Hindlimb muscle (tissue), 1 donor: ENCODE data around the gene CNPY3. TPM values are rescaled to one million over a fixed set of nuclear protein-coding genes. Genes with fewer than 3 reads are reported as not detected.

Experiments used
- DNase-seq: peaks from one replicate; pipeline ENCODE4 v3.0.0-alpha.2; 2013
- polyA plus RNA-seq: library from polyadenylated mRNA; unstranded; fragments of 120-200 nt; gene quantifications from one replicate; pipeline ENCODE4 v1.2.1, GENCODE V29; 2013; ENCODE audit not compliant: insufficient read length

Gene CNPY3
- polyA plus RNA-seq, 1 donor, result 29.5 TPM

GRCh38 chr6:42961020-42961470 lies 31.8 kb downstream of the CNPY3 start:
- no peak for DNase-seq

GRCh38 chr6:42962096-42962495 lies 32.8 kb downstream of the CNPY3 start:
- no peak for DNase-seq

- no peak for DNase-seq
These were observed 33.4 kb downstream of the CNPY3 start for GRCh38 chr6:42962502-42963178.

- no peak for DNase-seq
These were observed 34.0 kb downstream of the CNPY3 start for GRCh38 chr6:42963179-42963854.

- no peak for DNase-seq
These were observed 34.8 kb downstream of the CNPY3 start for GRCh38 chr6:42963855-42964605.

GRCh38 chr6:42966571-42966970 lies 37.3 kb downstream of the CNPY3 start:
- no peak for DNase-seq

- no peak for DNase-seq
These were observed 37.9 kb downstream of the CNPY3 start for GRCh38 chr6:42967228-42967627.

- DNase-seq, result no peak
These were observed 38.9 kb downstream of the CNPY3 start for GRCh38 chr6:42968126-42968701.

- DNase-seq, result no peak
These were observed 39.5 kb downstream of the CNPY3 start for GRCh38 chr6:42968783-42969182.

GRCh38 chr6:42969431-42969830 lies 40.2 kb downstream of the CNPY3 start:
- DNase-seq, result no peak

GRCh38 chr6:42969934-42970333 lies 40.7 kb downstream of the CNPY3 start:
- no peak for DNase-seq

- DNase-seq, result no peak
These were observed 41.8 kb downstream of the CNPY3 start for GRCh38 chr6:42970871-42971612.

- DNase-seq, result no peak
These were observed 42.6 kb downstream of the CNPY3 start for GRCh38 chr6:42971746-42972327.

GRCh38 chr6:42973926-42974325 lies 44.6 kb downstream of the CNPY3 start:
- DNase-seq, result no peak

GRCh38 chr6:42974919-42975505 lies 45.7 kb downstream of the CNPY3 start:
- DNase-seq, result no peak

- no peak for DNase-seq
These were observed 49.2 kb downstream of the CNPY3 start for GRCh38 chr6:42978487-42978838.

- peak; percentile 87 for DNase-seq
These were observed 49.7 kb downstream of the CNPY3 start, which contains the start of gene PEX6 for GRCh38 chr6:42978839-42979522. TSS of gene PEX6 (minus strand) at chr6:42979181. CDS start at chr6:42979150, 31 bp downstream.

GRCh38 chr6:42979523-42980177 lies 50.4 kb downstream of the CNPY3 start:
- DNase-seq, result no peak

GRCh38 chr6:42981836-42982235 lies 52.6 kb downstream of the CNPY3 start:
- DNase-seq, result no peak
